GM12872 (cell line): ENCODE results near the gene MTHFSD.

Source experiments
- TF ChIP-seq, protein P1 (sequence below): IDR thresholded peaks from 3 replicates; pipeline ENCODE4 v1.5.1; 2011; ENCODE audit warnings: low read depth, mild to moderate bottlenecking, low read length, moderate library complexity; ENCODE audit not compliant: insufficient read depth

MTHFSD gene

DNA sequence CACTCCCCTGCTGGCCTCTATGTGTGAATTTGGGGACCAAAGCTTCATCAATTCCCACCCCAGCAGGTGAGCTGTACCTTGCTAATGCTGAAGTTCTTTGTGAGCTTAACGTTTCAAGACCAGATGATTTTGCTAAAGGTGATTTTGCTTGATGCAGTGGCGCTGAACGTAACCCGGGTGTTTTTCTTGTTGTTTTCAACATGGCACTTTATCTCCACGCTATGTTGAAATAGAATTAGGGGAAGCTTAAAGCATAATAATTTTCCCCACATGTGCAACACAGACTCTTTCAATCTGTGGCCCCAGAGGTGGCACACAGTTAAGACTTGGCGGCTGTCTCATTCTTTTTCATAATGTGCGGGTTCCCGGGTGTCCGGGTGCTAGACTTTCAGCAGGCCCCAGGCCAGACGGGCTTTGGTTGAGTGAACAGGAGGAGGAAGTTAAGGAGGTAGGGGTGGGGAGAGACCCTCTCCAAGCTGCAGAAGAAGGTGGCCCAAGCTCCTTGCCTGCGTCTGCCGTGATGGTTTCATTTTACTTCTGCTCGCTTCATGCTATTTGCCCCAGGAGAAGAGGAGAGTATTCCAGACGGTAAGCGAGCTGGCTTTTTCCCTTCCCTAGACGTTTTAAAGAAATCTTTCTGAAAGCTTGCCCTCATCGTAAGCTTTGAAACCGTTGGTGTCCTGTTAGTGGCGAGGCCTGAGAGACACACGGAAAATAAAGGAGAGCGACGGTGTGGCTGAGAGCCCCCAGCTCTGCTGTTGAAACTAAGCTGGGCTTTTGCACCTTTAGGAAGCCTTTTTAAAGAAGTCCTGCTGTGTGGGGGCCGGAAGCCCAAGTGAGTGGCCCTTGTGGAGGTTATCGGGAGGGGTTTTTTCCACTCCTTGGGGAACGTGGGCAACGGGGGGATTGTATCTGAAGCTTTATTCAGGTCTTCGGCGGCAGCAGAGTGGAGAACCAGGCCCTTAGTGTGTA lies 15.8 kb upstream of the MTHFSD start:
- TF ChIP-seq, protein P1, sequence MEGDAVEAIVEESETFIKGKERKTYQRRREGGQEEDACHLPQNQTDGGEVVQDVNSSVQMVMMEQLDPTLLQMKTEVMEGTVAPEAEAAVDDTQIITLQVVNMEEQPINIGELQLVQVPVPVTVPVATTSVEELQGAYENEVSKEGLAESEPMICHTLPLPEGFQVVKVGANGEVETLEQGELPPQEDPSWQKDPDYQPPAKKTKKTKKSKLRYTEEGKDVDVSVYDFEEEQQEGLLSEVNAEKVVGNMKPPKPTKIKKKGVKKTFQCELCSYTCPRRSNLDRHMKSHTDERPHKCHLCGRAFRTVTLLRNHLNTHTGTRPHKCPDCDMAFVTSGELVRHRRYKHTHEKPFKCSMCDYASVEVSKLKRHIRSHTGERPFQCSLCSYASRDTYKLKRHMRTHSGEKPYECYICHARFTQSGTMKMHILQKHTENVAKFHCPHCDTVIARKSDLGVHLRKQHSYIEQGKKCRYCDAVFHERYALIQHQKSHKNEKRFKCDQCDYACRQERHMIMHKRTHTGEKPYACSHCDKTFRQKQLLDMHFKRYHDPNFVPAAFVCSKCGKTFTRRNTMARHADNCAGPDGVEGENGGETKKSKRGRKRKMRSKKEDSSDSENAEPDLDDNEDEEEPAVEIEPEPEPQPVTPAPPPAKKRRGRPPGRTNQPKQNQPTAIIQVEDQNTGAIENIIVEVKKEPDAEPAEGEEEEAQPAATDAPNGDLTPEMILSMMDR: no peak

- TF ChIP-seq, protein P1: no peak
Measured at GRCh38 chr16:86569701-86570447, 14.8 kb upstream of the MTHFSD start.

DNA sequence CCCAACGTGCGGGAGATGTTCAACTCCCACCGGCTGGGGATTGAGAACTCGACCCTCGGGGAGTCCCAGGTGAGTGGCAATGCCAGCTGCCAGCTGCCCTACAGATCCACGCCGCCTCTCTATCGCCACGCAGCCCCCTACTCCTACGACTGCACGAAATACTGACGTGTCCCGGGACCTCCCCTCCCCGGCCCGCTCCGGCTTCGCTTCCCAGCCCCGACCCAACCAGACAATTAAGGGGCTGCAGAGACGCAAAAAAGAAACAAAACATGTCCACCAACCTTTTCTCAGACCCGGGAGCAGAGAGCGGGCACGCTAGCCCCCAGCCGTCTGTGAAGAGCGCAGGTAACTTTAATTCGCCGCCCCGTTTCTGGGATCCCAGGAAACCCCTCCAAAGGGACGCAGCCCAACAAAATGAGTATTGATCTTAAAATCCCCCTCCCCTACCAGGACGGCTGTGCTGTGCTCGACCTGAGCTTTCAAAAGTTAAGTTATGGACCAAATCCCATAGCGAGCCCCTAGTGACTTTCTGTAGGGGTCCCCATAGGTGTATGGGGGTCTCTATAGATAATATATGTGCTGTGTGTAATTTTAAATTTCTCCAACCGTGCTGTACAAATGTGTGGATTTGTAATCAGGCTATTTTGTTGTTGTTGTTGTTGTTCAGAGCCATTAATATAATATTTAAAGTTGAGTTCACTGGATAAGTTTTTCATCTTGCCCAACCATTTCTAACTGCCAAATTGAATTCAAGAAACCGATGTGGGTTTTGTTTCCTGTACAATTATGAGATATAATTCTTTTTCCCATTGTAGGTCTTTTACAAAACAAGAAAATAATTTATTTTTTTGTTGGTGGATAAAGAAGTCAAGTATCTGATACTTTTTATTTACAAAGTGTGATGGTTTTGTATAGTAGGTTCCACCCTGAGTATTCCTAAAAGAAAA lies 13.9 kb upstream of the MTHFSD start:
- TF ChIP-seq, protein P1: no peak

DNA sequence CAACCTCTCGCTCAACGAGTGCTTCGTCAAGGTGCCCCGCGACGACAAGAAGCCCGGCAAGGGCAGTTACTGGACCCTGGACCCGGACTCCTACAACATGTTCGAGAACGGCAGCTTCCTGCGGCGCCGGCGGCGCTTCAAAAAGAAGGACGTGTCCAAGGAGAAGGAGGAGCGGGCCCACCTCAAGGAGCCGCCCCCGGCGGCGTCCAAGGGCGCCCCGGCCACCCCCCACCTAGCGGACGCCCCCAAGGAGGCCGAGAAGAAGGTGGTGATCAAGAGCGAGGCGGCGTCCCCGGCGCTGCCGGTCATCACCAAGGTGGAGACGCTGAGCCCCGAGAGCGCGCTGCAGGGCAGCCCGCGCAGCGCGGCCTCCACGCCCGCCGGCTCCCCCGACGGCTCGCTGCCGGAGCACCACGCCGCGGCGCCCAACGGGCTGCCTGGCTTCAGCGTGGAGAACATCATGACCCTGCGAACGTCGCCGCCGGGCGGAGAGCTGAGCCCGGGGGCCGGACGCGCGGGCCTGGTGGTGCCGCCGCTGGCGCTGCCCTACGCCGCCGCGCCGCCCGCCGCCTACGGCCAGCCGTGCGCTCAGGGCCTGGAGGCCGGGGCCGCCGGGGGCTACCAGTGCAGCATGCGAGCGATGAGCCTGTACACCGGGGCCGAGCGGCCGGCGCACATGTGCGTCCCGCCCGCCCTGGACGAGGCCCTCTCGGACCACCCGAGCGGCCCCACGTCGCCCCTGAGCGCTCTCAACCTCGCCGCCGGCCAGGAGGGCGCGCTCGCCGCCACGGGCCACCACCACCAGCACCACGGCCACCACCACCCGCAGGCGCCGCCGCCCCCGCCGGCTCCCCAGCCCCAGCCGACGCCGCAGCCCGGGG lies 12.9 kb upstream of the MTHFSD start:
- TF ChIP-seq, protein P1: no peak

DNA sequence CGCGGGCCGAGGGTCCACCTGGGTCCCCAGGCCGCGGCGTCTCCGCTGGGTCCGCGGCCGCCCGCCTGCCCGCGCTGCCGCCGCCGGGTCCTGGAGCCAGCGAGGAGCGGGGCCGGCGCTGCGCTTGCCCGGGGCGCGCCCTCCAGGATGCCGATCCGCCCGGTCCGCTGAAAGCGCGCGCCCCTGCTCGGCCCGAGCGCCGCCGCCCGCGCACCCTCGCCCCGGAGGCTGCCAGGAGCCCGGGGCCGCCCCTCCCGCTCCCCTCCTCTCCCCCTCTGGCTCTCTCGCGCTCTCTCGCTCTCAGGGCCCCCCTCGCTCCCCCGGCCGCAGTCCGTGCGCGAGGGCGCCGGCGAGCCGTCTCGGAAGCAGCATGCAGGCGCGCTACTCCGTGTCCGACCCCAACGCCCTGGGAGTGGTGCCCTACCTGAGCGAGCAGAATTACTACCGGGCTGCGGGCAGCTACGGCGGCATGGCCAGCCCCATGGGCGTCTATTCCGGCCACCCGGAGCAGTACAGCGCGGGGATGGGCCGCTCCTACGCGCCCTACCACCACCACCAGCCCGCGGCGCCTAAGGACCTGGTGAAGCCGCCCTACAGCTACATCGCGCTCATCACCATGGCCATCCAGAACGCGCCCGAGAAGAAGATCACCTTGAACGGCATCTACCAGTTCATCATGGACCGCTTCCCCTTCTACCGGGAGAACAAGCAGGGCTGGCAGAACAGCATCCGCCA lies 12.1 kb upstream of the MTHFSD start:
- TF ChIP-seq, protein P1: no peak

DNA sequence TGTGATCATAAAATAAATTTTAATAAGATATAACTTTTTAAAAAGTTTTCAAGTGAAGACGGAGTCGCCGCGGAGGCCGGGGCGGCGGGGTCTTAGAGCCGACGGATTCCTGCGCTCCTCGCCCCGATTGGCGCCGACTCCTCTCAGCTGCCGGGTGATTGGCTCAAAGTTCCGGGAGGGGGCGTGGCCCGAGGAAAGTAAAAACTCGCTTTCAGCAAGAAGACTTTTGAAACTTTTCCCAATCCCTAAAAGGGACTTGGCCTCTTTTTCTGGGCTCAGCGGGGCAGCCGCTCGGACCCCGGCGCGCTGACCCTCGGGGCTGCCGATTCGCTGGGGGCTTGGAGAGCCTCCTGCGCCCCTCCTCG lies 11.5 kb upstream of the MTHFSD start, which contains the start of gene FOXC2:
Gene FOXC2 (plus strand): TSS at position 229 of the 365 bp plus-strand sequence. CDS start 507 bp downstream, outside the sequence.
- TF ChIP-seq, protein P1: no peak
